IMR-90 (cell line): ENCODE measurements around the gene PNPLA1. TPM values are rescaled to one million over a fixed set of nuclear protein-coding genes. Genes with fewer than 3 reads are reported as not detected.

ENCODE experiments used
- ATAC-seq: fragments of 200-7000 bp; cut with Tn5 transposase; 2 replicates; pipeline ENCODE4 v1.9.1; 2020; ENCODE audit warnings: low read depth, mild to moderate bottlenecking, moderate library complexity
- BruUV-seq: library from RNA; stranded (reverse); fragments of 400-500 nt; replicated peaks from 2 replicates; lab custom pipeline; 2021; lab: Mats Ljungman, UMichigan
- CTCF ChIA-PET: fragments of 300-600 bp; formaldehyde crosslinking; extraction: SDS; loops from one replicate; lab custom pipeline; 2021; ENCODE audit warnings: antibody characterized with exemption; lab: Yijun Ruan, JAX
- POLR2A ChIA-PET: fragments of 300-600 bp; sonication (Branson Sonifier 250); formaldehyde crosslinking; loops from one replicate; lab custom pipeline; 2022; ENCODE audit warnings: antibody characterized with exemption; ENCODE audit not compliant: unreplicated experiment; lab: Charles Lee
- DNase-seq: peaks from one replicate; pipeline ENCODE4 v3.0.0; 2013
- H2AFZ ChIP-seq: replicated peaks from 2 replicates; pipeline ENCODE3; 2013; ENCODE audit warnings: low read length, mild to moderate bottlenecking; ENCODE audit not compliant: poor library complexity
- H2AK5ac ChIP-seq: 2 replicates; pipeline ENCODE4 v1.6.1; 2013; ENCODE audit warnings: low read depth, low read length, inconsistent platforms
- H2AK9ac ChIP-seq: replicated peaks from 2 replicates; pipeline ENCODE3; 2013; ENCODE audit warnings: mild to moderate bottlenecking, low read depth, low read length, moderate library complexity; ENCODE audit not compliant: poor library complexity
- H2BK120ac ChIP-seq: 2 replicates; pipeline ENCODE4 v1.6.1; 2013; ENCODE audit warnings: low read depth, low read length, inconsistent platforms
- H2BK15ac ChIP-seq: 3 replicates; pipeline ENCODE4 v1.6.1; 2013; ENCODE audit warnings: low read depth, low read length, inconsistent platforms
- H2BK20ac ChIP-seq: 2 replicates; pipeline ENCODE4 v1.6.1; 2013; ENCODE audit warnings: low read depth, mild to moderate bottlenecking, inconsistent platforms, low read length, moderate library complexity
- H2BK5ac ChIP-seq: 2 replicates; pipeline ENCODE4 v1.6.1; 2013; ENCODE audit warnings: mild to moderate bottlenecking, low read depth, low read length, inconsistent platforms; ENCODE audit not compliant: poor library complexity, severe bottlenecking
- H3K14ac ChIP-seq: replicated peaks from 2 replicates; pipeline ENCODE4 v1.6.1; 2013; ENCODE audit warnings: low read depth, low read length, inconsistent platforms
- H3K18ac ChIP-seq: 2 replicates; pipeline ENCODE4 v1.6.1; 2013; ENCODE audit warnings: low read depth, low read length, control low read depth
- H3K23ac ChIP-seq: 2 replicates; pipeline ENCODE4 v1.6.1; 2013; ENCODE audit warnings: low read depth, low read length, inconsistent platforms
- H3K27ac ChIP-seq: 2 replicates; pipeline ENCODE4 v1.5.1; 2013; ENCODE audit warnings: mild to moderate bottlenecking, control low read depth, low read length; ENCODE audit not compliant: insufficient read depth
- H3K27me3 ChIP-seq: 2 replicates; pipeline ENCODE4 v1.6.1; 2013; ENCODE audit warnings: low read length; ENCODE audit not compliant: control insufficient read depth, insufficient read depth
- H3K36me3 ChIP-seq: 2 replicates; pipeline ENCODE4 v1.6.1; 2013; ENCODE audit warnings: low read length, mixed read lengths; ENCODE audit not compliant: control insufficient read depth, insufficient read depth
- H3K4ac ChIP-seq: 2 replicates; pipeline ENCODE4 v1.6.1; 2013; ENCODE audit warnings: low read depth, low read length, inconsistent platforms
- H3K4me1 ChIP-seq: 2 replicates; pipeline ENCODE4 v1.6.1; 2013; ENCODE audit warnings: low read length, mixed read lengths; ENCODE audit not compliant: control insufficient read depth, insufficient read depth
- H3K4me2 ChIP-seq: 2 replicates; pipeline ENCODE4 v1.6.1; 2013; ENCODE audit warnings: low read depth, mild to moderate bottlenecking, control low read depth, low read length, moderate library complexity
- H3K4me3 ChIP-seq: 2 replicates; pipeline ENCODE4 v1.5.1; 2013; ENCODE audit warnings: low read depth, mild to moderate bottlenecking, control low read depth, low read length, moderate library complexity; ENCODE audit not compliant: insufficient read depth
- H3K56ac ChIP-seq: 2 replicates; pipeline ENCODE4 v1.6.1; 2013; ENCODE audit warnings: low read length, inconsistent platforms; ENCODE audit not compliant: insufficient read depth; ENCODE audit errors: extremely low read depth
- H3K79me1 ChIP-seq, 2 experiments: 2 replicates each; pipeline ENCODE4 v1.6.1; 2013; ENCODE audit warnings: low read length in 2 of 2, inconsistent platforms in 1 of 2, low read depth in 1 of 2
- H3K9ac ChIP-seq: 2 replicates; pipeline ENCODE4 v1.6.1; 2013; ENCODE audit warnings: low read depth, low read length, control low read depth
- H3K9me1 ChIP-seq: 2 replicates; pipeline ENCODE4 v1.6.1; 2013; ENCODE audit warnings: low read length, inconsistent platforms; ENCODE audit not compliant: insufficient read depth
- H3K9me3 ChIP-seq: 2 replicates; pipeline ENCODE4 v1.6.1; 2013; ENCODE audit warnings: low read length; ENCODE audit not compliant: control insufficient read depth, insufficient read depth
- H4K20me1 ChIP-seq: 2 replicates; pipeline ENCODE4 v1.6.1; 2013; ENCODE audit warnings: low read length, inconsistent platforms; ENCODE audit not compliant: insufficient read depth
- H4K5ac ChIP-seq: 2 replicates; pipeline ENCODE4 v1.6.1; 2013; ENCODE audit warnings: mild to moderate bottlenecking, low read depth, low read length, control low read depth
- H4K8ac ChIP-seq, 2 experiments: 2 replicates each; pipeline ENCODE4 v1.6.1; 2013; ENCODE audit warnings: low read depth in 2 of 2, low read length in 2 of 2, control low read depth in 1 of 2, inconsistent platforms in 1 of 2
- H4K91ac ChIP-seq: 2 replicates; pipeline ENCODE4 v1.6.1; 2013; ENCODE audit warnings: low read depth, low read length, inconsistent platforms; ENCODE audit not compliant: insufficient read depth
- ELK1 ChIP-seq: fragments of 150-350 bp; IDR thresholded peaks from 2 replicates; pipeline ENCODE4 v1.6.1; 2016; ENCODE audit warnings: low read depth, mild to moderate bottlenecking, low read length, moderate library complexity, borderline replicate concordance
- MAFK ChIP-seq: IDR thresholded peaks from 2 replicates; pipeline ENCODE4 v1.6.1; 2012; ENCODE audit warnings: low read depth, low read length, improper control_type of control experiment
- MAZ ChIP-seq: IDR thresholded peaks from 2 replicates; pipeline ENCODE4 v1.6.1; 2012; ENCODE audit warnings: low read depth, mild to moderate bottlenecking, low read length, improper control_type of control experiment, moderate library complexity, borderline replicate concordance
- MXI1 ChIP-seq: IDR thresholded peaks from 2 replicates; pipeline ENCODE4 v1.6.1; 2012; ENCODE audit warnings: low read depth, mild to moderate bottlenecking, low read length, moderate library complexity, borderline replicate concordance
- POLR2A ChIP-seq: IDR thresholded peaks from 2 replicates; pipeline ENCODE4 v1.6.1; 2012; ENCODE audit warnings: mild to moderate bottlenecking, low read depth, low read length
- RAD21 ChIP-seq: IDR thresholded peaks from 2 replicates; pipeline ENCODE4 v1.6.1; 2012; ENCODE audit warnings: low read length, improper control_type of control experiment
- RCOR1 ChIP-seq: IDR thresholded peaks from 2 replicates; pipeline ENCODE4 v1.6.1; 2012; ENCODE audit warnings: mild to moderate bottlenecking, low read length, improper control_type of control experiment; ENCODE audit not compliant: insufficient replicate concordance
- RFX5 ChIP-seq: IDR thresholded peaks from 2 replicates; pipeline ENCODE4 v1.8.0; 2012; ENCODE audit warnings: low read depth, mild to moderate bottlenecking, low read length, moderate library complexity
- SMC3 ChIP-seq: fragments of 150-350 bp; IDR thresholded peaks from 2 replicates; pipeline ENCODE4 v1.6.1; 2016; ENCODE audit warnings: low read depth, mild to moderate bottlenecking, antibody characterized with exemption, low read length, moderate library complexity
- USF2 ChIP-seq: fragments of 150-350 bp; IDR thresholded peaks from 2 replicates; pipeline ENCODE4 v1.6.1; 2017; ENCODE audit warnings: mild to moderate bottlenecking, antibody characterized with exemption, low read length, low read depth
- WGBS, 2 experiments: methylation state at CpG; one replicate each; pipeline versions ENCODE4 v1.1.5 to v1.1.7; 2013; ENCODE audit warnings: missing lambda C conversion rate in 2 of 2; ENCODE audit not compliant: insufficient read length in 1 of 2; ENCODE audit errors: extremely low coverage in 2 of 2; 5-methylcytosine and 5-hydroxymethylcytosine counted together
- dilution Hi-C: fragments of 300-500 bp; cut with HindIII; formaldehyde crosslinking; loops from one replicate; pipeline ENCODE4 v1.14.3; 2018; ENCODE audit warnings: low sequenced_read_pairs; ENCODE audit not compliant: unreplicated experiment
- in situ Hi-C: fragments of 300-500 bp; cut with MboI; formaldehyde crosslinking; loops from 3 replicates; pipeline ENCODE4 v1.14.3; 2019; ENCODE audit warnings: low sequenced_read_pairs, inconsistent platforms, mixed read lengths
- intact Hi-C: fragments of 100-400 bp; cut with micrococcal nuclease; formaldehyde crosslinking; loops from 2 replicates; pipeline ENCODE4 v1.10.0; 2022
- polyA plus RNA-seq, 3 experiments: library from polyadenylated mRNA; depleted of rRNA; stranded (reverse); fragments of >200 nt; gene quantifications; 2 replicates each; pipeline ENCODE4 v1.2.3, GENCODE V29; 2012; ENCODE audit warnings: low replicate concordance in 1 of 3
- total RNA-seq: library from RNA; depleted of rRNA; stranded (reverse); fragments of >200 nt; gene quantifications from 2 replicates; pipeline ENCODE4 v1.2.3, GENCODE V29; 2012
- TF ChIP-seq, protein P1 (sequence below): conservative IDR thresholded peaks from 2 replicates; pipeline ENCODE4 v1.5.1; 2012; ENCODE audit warnings: mild to moderate bottlenecking, low read depth, low read length, improper control_type of control experiment

Gene PNPLA1
- total and polyA plus RNA-seq, 2 of the 4 experiments (the other 2 are of a cell fraction) = not detected

DNA sequence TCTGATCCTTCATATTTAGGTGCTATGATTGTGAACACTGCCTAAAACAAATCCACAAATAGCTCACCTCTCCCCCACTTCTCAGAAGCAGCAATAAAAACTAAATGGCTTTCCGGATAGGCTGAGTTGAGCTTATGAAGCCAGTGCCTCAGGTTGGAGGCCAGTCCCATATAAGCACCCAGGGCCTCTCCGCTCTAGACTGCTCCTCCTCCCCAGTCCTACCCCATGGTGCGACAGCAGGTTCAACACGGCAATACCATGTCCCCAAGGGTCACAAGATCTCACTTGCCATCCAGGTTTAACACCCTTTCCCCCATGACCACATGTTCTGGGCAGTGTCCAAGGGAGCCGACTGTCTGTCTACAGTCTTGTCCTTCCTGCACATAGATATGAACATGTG is 46.1 kb downstream of the PNPLA1 start:
- H3K23ac ChIP-seq = no peak overlapping the region
- H2AFZ ChIP-seq = no peak overlapping the region
- no peak overlapping the region for H2AK9ac ChIP-seq
- no peaks in the 10 kb centered on the region; the same call in 1 of the 2 replicates for H4K20me1 ChIP-seq
- H3K18ac ChIP-seq = no peak overlapping the region
- H3K9me3 ChIP-seq = no peaks in the 10 kb centered on the region
- no peaks in the 10 kb centered on the region for H3K4me1 ChIP-seq
- no peaks in the 10 kb centered on the region for H3K36me3 ChIP-seq
- ChIA-PET CTCF (interaction anchor here (1.7 kb wide), 1 partner anchor 14 kb away, joined by 5 read pairs; no protein-coding TSS in a partner anchor), POLR2A (no interaction called here)
- ATAC-seq (no peak), DNase-seq (no peak)
- no peaks in the 10 kb centered on the region for H3K9me1 ChIP-seq
- no peak overlapping the region for H4K91ac ChIP-seq
- H3K4me2 ChIP-seq = no peak overlapping the region
- no peak overlapping the region for H3K14ac ChIP-seq
- H2BK5ac ChIP-seq = no peak overlapping the region
- peaks cover 77% of the 10 kb centered on the region for H3K27me3 ChIP-seq
- no peak overlapping the region for H2AK5ac ChIP-seq
- H2BK15ac ChIP-seq = no peak overlapping the region
- TF ChIP-seq MAFK = no peak
- TF ChIP-seq, protein P1, sequence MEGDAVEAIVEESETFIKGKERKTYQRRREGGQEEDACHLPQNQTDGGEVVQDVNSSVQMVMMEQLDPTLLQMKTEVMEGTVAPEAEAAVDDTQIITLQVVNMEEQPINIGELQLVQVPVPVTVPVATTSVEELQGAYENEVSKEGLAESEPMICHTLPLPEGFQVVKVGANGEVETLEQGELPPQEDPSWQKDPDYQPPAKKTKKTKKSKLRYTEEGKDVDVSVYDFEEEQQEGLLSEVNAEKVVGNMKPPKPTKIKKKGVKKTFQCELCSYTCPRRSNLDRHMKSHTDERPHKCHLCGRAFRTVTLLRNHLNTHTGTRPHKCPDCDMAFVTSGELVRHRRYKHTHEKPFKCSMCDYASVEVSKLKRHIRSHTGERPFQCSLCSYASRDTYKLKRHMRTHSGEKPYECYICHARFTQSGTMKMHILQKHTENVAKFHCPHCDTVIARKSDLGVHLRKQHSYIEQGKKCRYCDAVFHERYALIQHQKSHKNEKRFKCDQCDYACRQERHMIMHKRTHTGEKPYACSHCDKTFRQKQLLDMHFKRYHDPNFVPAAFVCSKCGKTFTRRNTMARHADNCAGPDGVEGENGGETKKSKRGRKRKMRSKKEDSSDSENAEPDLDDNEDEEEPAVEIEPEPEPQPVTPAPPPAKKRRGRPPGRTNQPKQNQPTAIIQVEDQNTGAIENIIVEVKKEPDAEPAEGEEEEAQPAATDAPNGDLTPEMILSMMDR = no peak
- TF ChIP-seq USF2 = no peak
- TF ChIP-seq MXI1 = no peak
- no peak for TF ChIP-seq ELK1
- no peak for TF ChIP-seq SMC3
- no peak for TF ChIP-seq POLR2A
- no peak for TF ChIP-seq MAZ
- TF ChIP-seq RAD21 = no peak
- no peak for TF ChIP-seq RCOR1
- TF ChIP-seq RFX5 = no peak
- no peak overlapping the region for H4K8ac ChIP-seq
- H3K56ac ChIP-seq = no peak overlapping the region
- no peak overlapping the region for H3K4ac ChIP-seq
- intact Hi-C loops (no loop called here), dilution Hi-C loops (no loop called here), in situ Hi-C loops (no loop called here)
- no peak overlapping the region for H4K5ac ChIP-seq
- no peak overlapping the region for H3K9ac ChIP-seq
- 70% methylated on average over 2 of the region's 5 CpGs; no CpG with 5 or more reads in 1 of the 2 experiments for WGBS, 2 experiments
- no peaks in the 10 kb centered on the region for H3K79me1 ChIP-seq
- no peak overlapping the region for H2BK120ac ChIP-seq
- H3K4me3 ChIP-seq = no peak overlapping the region
- H2BK20ac ChIP-seq = no peak overlapping the region
- BruUV-seq = no TSS peak
- H3K27ac ChIP-seq = no peak overlapping the region
